ENCODE results near the gene MYL7.

MYL7 gene

DNA sequence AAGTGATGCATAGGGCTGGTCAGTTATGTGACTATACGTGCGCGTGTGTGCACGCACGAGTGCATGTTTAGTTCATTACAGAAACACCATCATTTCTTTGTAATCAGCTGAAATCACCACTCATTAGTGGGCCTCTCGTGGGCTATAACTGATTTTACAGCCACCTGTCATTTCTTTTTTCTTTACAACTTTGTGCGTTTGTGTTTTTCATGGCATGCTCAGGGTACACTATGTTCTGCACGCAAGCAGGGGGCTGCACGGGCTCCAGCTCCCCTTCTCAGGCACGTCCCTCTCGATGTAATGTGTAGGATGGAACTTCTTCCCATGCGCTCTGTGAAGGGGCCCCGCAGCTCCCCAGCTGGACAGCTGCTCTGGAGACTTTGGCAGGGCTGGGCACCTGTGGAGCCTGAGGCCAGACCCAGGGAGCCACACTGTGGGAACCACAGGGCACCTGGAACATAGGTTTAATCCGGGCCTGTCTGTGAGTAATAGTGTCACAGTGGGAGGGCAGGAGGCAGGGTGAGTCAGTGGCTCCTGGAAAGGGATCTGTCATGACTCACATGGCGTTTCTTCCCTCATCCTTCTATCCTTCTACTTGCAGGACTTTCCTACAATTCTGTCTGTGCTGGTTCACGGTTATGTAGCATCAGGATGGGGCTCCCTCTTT, 43.2 kb upstream of the MYL7 start:
- no peak overlapping the region for H3K4me3 ChIP-seq (IDR thresholded peaks at IDR 0.05; ENCODE audit: insufficient read depth, low read depth, low read length)
- no peak overlapping the region for H3K4me2 ChIP-seq
- no peaks in the 10 kb centered on the region for H3K79me2 ChIP-seq (ENCODE audit: insufficient read depth, low read depth)
- no peak overlapping the region for H3K27ac ChIP-seq
- no peak overlapping the region for H3K9ac ChIP-seq
- no peaks in the 10 kb centered on the region for H3K4me1 ChIP-seq (ENCODE audit: low read depth, poor library complexity, severe bottlenecking)
- H2AFZ ChIP-seq (ENCODE audit: low read depth): no peak overlapping the region
- TF ChIP-seq, protein P1, sequence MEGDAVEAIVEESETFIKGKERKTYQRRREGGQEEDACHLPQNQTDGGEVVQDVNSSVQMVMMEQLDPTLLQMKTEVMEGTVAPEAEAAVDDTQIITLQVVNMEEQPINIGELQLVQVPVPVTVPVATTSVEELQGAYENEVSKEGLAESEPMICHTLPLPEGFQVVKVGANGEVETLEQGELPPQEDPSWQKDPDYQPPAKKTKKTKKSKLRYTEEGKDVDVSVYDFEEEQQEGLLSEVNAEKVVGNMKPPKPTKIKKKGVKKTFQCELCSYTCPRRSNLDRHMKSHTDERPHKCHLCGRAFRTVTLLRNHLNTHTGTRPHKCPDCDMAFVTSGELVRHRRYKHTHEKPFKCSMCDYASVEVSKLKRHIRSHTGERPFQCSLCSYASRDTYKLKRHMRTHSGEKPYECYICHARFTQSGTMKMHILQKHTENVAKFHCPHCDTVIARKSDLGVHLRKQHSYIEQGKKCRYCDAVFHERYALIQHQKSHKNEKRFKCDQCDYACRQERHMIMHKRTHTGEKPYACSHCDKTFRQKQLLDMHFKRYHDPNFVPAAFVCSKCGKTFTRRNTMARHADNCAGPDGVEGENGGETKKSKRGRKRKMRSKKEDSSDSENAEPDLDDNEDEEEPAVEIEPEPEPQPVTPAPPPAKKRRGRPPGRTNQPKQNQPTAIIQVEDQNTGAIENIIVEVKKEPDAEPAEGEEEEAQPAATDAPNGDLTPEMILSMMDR (conservative IDR thresholded peaks at IDR 0.05; ENCODE audit: low read depth, low read length): no peak
- no peaks in the 10 kb centered on the region for H4K20me1 ChIP-seq (ENCODE audit: insufficient read depth)
- H3K36me3 ChIP-seq (ENCODE audit: insufficient read depth): no peaks in the 10 kb centered on the region
- H3K27me3 ChIP-seq (ENCODE audit: insufficient read depth, low read depth): no peaks in the 10 kb centered on the region

DNA sequence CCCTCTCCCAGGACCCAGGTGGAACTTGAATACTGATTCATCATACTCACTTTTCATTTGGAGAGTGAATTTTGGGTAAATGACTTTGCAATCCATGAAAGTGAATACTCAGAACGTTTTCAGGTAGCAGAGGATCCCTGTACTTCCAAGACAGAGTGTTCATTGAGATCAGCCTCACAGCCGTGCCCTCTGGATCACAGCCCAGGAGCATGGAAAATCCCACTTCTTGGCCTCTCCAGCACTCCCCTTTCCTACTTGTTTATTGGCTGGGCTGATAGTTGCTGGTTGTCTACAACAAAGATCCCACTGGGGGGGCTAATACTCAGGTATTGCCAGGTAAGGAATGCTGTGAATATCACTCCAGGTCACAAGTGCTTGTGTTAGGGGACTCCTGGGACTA, 42.3 kb upstream of the MYL7 start:
- TF ChIP-seq, protein P1 (conservative IDR thresholded peaks at IDR 0.05; ENCODE audit: low read depth, low read length): no peak
- H4K20me1 ChIP-seq (ENCODE audit: insufficient read depth): no peaks in the 10 kb centered on the region
- no peak overlapping the region for H3K9ac ChIP-seq
- H3K36me3 ChIP-seq (ENCODE audit: insufficient read depth): no peaks in the 10 kb centered on the region
- no peak overlapping the region for H2AFZ ChIP-seq (ENCODE audit: low read depth)
- no peak overlapping the region for H3K4me2 ChIP-seq
- no peaks in the 10 kb centered on the region for H3K4me1 ChIP-seq (ENCODE audit: low read depth, poor library complexity, severe bottlenecking)
- no peak overlapping the region for H3K27ac ChIP-seq
- H3K79me2 ChIP-seq (ENCODE audit: insufficient read depth, low read depth): no peaks in the 10 kb centered on the region
- no peaks in the 10 kb centered on the region for H3K27me3 ChIP-seq (ENCODE audit: insufficient read depth, low read depth)
- no peak overlapping the region for H3K4me3 ChIP-seq (IDR thresholded peaks at IDR 0.05; ENCODE audit: insufficient read depth, low read depth, low read length)

- H4K20me1 ChIP-seq (ENCODE audit: insufficient read depth): no peaks in the 10 kb centered on the region
- no peak overlapping the region for H3K9ac ChIP-seq
- no peaks in the 10 kb centered on the region for H3K4me1 ChIP-seq (ENCODE audit: low read depth, poor library complexity, severe bottlenecking)
- no peaks in the 10 kb centered on the region for H3K79me2 ChIP-seq (ENCODE audit: insufficient read depth, low read depth)
- H3K4me3 ChIP-seq (IDR thresholded peaks at IDR 0.05; ENCODE audit: insufficient read depth, low read depth, low read length): no peak overlapping the region
- no peak overlapping the region for H3K27ac ChIP-seq
- no peaks in the 10 kb centered on the region for H3K27me3 ChIP-seq (ENCODE audit: insufficient read depth, low read depth)
- H3K4me2 ChIP-seq: no peak overlapping the region
- H3K36me3 ChIP-seq (ENCODE audit: insufficient read depth): no peaks in the 10 kb centered on the region
- H2AFZ ChIP-seq (ENCODE audit: low read depth): no peak overlapping the region
- TF ChIP-seq, protein P1 (conservative IDR thresholded peaks at IDR 0.05; ENCODE audit: low read depth, low read length): no peak
Measured at GRCh38 chr7:44182827-44183226, 41.7 kb upstream of the MYL7 start.

DNA sequence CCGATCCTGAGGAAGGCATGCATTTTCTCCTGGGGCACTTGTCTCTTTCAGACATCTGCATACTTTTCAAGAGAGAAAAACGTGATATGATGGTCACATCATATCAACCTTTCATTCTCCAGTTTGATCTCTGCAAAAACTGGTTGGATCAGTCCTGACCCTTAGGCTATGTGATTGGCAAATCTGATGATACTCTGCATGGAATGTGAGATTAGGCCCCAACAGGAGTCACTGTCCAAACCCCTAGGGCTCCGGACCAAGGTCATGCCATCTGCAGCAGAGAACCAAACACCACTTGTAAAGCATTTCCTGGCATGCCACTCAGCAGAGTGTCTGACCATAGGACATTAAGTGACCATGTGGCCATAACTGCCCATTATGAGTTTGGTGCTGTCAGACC, 39.5 kb upstream of the MYL7 start:
- no peaks in the 10 kb centered on the region for H3K36me3 ChIP-seq (ENCODE audit: insufficient read depth)
- H3K27ac ChIP-seq: no peak overlapping the region
- no peak overlapping the region for H3K4me2 ChIP-seq
- TF ChIP-seq, protein P1 (conservative IDR thresholded peaks at IDR 0.05; ENCODE audit: low read depth, low read length): no peak
- H3K4me3 ChIP-seq (IDR thresholded peaks at IDR 0.05; ENCODE audit: insufficient read depth, low read depth, low read length): no peak overlapping the region
- H3K79me2 ChIP-seq (ENCODE audit: insufficient read depth, low read depth): no peaks in the 10 kb centered on the region
- no peak overlapping the region for H2AFZ ChIP-seq (ENCODE audit: low read depth)
- H4K20me1 ChIP-seq (ENCODE audit: insufficient read depth): no peaks in the 10 kb centered on the region
- no peaks in the 10 kb centered on the region for H3K4me1 ChIP-seq (ENCODE audit: low read depth, poor library complexity, severe bottlenecking)
- H3K27me3 ChIP-seq (ENCODE audit: insufficient read depth, low read depth): no peaks in the 10 kb centered on the region
- H3K9ac ChIP-seq: no peak overlapping the region
